Stimulated activated CD8-positive, alpha-beta memory T cell treated with anti-CD3 and anti-CD28 coated beads, Interleukin-4, amount 100 ng/mL, for 24 hours (primary cell): ENCODE measurements around the gene PXMP4.

Experiments
- DNase-seq: peaks from one replicate; pipeline ENCODE4 v3.0.0-alpha.2; 2020; ENCODE audit warnings: low read depth

Gene PXMP4

DNA sequence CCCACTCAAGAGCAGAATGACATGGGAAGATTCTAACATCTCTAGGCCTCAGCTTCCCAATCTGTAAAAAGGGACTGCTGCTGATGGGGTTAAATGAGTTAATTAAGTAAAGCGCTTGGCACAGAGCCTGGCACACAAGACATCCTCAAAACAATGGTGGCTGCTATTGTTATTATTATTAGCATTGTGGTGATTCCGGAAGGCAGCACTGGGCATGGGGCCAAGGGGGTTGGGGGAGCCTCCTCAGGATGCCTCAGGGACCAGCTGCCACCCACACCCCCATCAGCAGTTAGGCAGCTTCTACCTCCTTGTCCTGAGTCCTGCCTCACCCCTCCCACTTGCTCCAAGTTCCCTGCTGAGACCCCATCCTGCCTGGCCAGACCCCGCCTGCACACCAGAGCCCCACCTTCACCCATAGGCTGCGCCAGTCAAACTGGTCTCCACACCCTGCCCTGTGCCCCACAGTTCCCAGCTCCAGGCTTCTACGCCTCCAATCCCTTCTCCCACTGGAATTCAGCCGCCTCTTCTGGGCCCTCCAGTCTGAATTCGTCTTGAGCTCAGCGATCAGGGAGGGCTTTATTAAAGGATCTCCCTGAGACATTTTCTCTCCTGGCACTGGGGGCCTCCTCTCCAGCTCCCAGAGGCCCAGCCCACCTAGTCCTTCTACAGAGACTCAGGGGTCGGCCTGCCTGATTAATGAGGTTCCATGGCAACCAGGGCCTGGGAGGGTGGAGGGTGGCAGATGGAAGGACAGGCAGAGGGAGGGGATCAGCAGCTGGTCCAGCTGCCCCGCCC, 35.4 kb downstream of the PXMP4 start:
- DNase-seq = no peak

DNA sequence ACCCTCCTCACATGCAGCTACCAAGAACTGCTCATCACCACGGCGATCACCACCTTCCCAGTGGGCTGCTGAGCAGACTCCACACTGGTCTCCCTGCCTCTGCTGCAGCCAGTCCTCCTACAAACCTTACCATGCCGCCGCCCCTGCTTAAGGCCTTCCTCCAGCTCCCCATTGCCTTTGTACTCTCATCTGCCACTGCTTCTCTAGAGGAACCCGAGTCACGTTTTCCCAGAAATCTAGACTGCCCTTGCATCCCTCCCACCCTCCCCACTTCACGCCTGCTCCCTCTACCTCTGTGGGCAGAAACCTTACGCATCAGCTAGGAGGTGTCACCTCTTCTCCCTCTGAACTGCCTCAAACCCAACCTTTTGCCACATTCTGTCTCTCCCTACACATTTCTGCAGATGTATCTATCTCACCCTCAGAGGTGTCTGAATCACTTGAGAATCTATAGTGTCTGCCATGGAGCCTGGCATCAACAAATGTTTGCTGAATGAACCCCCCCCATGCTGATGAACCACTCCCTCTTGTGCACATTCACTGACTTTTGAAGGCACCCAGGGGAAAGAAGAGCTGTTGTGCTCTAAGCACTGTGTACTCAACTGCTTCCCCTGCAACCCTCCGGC, 38.3 kb downstream of the PXMP4 start:
- DNase-seq = no peak

DNA sequence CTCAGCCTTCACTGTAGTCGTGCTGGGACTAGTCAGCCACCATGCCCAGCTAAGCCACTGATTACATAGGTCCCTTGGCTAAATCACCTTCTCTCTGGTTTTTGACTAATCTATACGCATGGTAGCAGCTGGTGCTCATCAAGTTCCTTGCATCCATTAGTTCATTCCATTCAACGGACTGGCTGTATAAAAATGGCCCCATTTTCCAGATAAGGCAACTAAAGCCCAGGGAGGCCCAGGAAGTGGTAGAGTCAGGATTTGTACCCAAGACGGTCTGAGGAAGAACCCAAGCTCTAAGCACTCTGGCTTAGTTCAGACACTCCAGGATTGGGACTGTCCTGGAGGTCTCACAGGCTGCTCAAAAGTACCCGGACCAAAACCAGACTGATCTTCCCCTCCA, 38.8 kb downstream of the PXMP4 start:
- DNase-seq = no peak

DNA sequence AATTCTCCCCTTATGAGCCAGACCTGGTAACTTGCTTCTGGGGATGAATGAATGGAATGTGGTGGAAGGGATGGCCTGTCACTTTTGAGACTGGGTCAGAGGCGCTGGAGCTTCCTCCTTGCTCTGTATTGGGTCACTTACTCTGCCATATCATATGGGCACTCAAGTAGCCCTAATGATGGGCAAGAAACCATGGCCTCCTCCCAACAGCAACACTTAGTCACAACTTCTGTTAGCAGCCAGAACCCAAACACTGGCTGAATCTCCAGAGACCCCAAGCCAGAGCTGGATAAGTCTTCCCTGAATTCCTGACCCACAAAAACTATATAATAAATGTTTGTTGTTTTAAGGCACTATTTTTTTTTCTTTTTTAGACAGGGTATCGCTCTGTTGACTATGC, 39.4 kb downstream of the PXMP4 start:
- DNase-seq = no peak

DNA sequence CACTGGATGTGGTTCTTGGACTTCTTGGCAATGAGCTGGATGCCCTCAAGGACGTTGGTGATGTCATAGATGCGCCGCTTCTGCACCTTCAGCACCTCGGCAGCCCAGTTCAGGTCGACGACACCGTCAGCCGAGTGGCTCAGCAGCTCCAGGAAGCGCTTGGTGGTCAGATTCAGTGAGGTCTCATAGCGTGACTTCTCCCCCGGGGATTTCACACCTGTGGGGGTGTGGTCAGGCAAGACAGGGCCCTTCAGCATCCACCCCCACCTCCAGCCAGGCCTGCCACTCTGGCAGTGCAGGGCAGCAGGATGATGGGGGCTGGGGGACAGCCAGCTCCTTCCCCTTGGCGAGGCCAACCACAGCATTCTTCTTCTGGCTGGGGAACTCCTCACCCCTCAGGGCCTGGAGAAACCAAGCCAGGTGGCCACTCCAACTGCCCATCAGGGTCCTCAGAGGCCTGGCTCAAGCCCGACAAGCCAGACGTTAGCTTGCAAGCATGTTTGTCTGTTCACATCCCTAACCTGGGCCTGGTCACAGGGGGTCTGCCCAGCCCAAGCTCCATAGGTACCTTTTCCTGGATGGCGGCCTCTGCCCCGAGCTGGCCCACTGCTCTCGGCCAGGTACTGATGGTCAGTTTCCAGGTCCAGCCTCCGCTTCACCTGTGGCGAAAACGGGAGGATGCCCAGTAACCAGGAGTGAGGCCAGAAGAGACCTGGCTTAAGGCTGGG, 40.2 kb downstream of the PXMP4 start:
- peak; percentile 11 for DNase-seq

DNA sequence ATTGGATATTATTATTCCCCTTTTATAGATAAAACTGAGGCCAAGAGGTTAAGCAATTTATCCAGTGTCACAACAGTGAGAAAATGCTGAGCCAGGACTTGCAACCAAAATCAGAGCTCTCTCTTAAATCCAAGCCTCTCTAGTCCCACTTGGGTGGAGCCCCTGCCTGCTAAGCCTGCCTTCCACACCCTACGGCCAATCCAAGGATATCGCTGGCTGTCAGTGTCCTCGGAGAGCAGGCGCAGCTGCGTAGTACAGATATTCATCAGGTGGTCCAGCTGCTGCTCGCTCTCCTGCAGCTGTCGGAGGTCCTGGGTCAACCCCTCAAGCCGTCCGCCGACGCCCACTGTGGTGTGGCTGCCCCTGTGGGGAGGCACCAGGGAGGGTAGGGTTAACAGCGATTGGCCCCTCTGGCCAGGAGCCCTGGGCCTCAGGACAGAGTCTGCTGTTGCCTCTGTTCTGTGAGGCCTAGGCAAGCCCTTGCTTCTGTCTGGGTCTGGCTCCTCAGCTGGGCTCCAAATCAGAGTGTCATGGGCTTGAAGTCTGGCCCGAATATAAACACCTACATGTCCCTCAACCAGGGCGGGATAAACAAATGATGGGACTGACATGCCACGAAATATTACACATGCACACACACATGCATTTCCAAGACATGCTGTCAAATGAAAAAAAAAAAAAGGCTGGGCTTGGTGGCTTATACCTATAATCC, 42.0 kb downstream of the PXMP4 start:
- DNase-seq = no peak

DNA sequence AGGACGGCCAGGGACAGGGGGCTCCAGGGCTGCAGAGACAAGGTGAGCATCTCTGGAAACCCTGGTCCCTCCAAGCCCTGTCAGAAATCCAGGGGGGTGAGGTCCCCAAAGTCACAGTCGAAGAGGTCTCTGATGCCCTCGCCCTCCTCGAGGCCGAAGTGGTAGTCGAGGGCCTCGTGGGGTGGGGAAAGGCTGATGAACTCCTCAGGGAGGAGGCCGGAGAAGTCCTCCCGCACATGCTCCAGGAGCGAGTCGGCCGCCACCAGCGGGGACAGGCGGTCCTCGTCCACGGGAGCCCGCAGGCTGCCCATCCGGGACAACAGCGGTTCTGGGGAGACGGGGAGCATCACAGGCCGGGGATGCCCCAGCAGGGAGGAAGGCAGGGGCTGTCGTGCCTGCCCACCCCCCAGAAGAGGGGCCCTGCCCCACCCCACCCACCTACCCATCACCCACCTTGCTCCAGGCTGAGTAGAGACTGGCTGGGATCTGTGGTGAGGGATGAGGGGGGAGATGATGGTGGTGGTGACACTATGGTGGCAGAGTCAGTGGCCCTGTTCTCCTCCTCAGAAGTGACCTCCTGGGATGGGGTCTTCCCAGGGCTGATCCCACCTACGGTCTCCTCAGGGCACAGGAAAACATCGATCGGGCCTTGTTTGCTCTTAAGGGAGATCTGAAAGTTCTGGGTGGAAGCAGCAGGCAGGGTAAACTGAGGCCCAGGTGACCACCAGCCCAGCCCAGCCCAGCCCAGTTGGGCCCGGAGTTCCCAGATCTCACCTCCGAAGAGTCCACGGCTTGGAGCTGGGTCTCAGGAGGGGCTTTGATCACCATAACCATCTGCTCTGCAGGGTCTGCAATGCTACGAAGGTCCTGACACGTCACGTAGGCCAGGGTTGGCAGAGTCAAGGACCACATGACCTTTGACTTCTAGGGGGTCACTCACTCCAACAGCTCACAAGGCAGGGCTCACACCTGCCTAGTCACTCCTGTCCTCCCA, 43.2 kb downstream of the PXMP4 start:
- no peak for DNase-seq

DNA sequence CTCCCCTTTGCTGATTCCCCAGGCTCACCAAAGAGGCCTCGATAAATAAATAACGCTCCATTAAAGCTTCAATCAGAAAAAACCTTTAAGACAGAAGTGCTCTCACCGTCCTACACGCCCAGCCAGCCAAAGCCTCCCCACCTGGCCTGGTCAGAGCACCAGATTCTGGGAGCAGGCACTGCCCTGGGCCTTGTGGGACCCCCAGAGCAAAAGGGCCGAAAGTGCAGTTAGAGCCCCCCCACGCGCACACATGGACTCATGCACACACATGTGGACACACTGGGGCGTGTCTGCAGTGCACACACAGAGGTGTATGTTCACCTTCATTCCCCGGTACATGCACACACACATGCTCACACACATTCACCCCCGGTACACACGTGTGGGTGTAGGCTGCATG, 44.0 kb downstream of the PXMP4 start:
- DNase-seq = no peak

DNA sequence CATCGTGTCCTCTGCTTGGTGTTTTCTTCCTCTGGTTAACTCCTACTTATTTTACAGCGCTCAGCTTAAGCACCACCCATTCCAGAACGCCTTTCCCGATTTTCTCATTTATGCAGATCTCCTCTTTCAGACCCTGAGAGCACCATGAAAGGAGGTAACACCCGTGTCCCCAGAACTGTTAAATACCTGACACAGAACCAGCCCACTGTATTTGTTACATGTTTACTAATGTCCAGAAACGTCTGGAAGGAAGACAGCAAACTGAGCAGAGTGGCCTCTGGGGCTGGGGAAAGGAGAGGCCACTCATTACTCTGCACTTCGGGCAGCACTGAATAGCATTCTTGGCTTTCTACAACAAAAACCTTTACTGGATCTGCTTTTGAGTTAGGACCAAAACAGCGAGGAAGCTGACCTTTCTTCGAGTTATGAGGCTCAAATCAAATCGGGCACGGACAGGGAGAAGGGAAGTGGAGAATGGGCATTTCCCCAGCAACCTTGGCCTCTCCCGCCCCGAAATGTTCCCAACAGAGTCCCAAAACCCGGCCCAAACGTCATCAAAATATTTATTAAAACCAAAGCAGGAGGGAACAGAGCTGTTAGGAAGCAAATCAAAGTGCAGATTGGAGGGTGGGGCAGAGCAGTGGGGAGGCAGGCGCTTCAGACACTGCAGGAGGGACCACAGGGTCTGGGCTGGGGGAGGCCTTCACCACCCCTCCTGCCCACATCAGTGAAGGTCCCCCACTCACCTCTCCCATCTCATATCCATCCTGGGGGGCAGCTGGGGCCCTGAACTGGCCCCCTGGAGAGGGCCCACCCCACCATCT, 44.8 kb downstream of the PXMP4 start:
- no peak for DNase-seq

DNA sequence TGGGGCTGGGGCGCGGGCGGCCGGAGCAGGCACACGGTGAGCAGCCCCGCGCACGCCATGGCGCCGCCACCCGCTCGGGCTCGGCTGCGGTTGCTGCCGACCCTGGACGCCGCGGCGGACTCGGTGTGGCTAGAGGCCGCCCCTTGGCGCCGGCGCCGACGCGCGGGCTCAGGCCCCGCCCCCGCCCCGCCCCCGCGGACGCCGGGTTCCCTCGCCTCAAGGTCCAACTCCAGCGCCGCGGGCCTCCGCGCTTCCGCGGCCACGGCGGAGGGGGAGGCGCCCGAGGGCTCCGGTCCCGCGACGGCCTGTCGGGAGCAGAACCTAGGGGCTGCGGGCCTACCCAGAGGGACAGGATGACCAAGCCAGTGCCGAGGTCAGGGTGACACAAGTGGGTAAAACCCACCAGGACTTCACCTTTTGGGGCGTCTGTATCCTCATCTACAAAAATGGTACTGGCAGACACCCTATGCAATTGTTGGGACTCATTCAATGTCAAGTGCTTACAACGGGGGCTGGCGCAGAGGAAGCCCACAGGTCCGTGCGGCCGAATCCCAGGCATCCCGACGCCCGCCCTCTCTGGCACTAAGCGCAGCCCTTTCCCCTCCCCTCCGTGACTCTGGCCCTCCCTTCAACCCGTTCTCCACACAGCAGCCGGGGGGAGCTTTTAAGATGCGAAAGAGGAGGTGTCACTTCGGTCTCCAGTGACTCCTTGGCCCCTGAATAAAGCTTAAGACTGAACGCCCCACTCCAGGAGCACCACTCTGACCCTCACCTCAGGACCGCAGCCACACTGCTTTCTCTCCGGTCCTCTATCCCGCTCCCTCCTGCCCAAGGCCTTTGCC, 45.6 kb downstream of the PXMP4 start, which contains the start of gene NECAB3:
NECAB3 (minus strand) TSS at position 135 of the 842 bp plus-strand sequence; CDS start at position 59, 76 bp downstream.
- DNase-seq = peak; percentile 58

DNA sequence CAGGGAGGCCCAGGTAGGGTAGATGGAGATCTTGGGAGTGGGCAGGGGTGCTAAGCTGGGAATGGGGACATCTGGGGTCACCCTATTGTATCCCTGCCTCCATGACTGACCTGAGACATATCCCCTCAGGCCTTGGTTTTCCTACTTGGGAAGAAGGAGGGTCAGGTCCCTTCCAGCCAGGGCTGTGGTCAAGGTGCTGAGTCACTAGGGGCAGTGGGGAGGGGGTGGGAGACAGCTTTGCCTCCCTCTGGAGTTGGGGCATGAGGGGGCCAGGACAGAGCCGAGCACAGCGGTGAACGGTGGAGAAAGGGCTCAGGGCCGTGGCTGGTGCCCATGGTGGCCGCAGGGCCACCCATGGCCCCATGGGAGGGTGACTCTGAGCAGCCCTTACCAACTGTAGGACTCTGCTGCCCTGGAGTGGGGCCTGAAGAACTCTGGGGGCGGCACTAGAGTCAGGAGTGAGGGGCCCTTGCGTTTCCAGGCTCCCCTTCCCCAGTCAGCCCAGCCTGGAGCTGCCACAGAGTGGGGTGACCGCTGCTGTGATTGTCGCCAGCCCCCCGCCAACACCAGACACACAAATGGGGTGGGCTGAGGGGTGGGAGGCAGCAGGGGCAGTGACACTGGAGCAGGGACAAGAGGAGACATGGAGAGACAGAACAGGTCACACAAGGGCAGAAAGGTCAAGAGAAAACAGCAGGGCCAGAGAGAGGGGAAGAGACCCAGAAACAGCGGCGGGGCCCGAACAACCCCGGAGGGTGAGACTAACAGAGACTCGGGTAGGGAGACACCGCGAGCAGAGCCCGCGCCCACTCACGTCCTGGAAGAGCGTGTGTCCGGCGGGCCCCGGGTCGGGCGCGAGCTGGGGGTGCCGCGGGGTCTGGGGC, 46.5 kb downstream of the PXMP4 start:
- DNase-seq = no peak

DNA sequence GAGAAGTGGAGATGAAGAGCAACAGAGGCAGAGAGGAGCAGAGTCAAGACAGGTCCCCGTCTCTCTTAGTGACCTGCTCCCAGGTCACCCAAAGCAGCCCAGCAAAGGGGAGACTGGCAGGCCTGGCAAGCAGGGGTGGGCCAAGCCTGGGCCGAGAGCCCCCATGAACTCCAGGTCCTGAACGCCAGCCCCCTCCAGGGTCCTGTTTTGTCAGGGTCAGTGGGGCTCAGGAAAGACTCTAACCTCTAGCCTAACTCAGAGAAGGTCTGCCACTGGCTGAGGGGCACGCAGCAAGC, 47.0 kb downstream of the PXMP4 start:
- DNase-seq = no peak

DNA sequence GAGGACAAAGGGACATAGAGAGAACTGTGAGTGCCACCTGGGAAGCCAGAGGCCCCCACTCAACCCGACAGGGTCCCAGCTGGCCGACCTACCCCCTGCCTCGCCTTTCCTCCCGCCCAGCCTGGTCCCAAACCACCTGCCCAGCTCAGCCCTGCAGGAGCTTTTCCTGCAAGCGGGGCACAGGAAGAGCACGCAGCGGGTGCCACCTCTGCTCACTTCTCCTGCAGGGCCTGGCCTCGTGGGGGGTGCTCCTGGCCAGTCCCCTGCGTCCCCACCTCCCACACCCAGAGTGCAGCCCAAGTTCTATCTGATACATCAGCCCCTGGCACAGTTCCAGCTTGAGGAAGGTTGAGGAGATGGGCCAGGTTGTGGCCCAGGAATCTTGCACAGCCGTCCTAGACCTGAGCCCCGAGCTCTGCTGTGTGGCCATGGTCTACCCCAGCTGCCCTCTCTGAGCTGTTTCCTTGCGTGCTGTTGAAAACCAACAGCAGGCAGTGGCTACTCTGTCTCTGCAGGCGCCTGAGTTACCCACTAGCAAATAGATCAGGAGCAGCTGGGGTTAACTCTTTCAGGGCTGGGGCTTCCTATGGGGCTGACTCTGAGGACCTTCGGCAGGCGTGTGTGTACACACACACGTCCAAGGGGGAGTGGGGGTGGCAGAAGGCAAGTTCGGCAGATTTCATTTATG, 47.5 kb downstream of the PXMP4 start:
- DNase-seq = no peak

DNA sequence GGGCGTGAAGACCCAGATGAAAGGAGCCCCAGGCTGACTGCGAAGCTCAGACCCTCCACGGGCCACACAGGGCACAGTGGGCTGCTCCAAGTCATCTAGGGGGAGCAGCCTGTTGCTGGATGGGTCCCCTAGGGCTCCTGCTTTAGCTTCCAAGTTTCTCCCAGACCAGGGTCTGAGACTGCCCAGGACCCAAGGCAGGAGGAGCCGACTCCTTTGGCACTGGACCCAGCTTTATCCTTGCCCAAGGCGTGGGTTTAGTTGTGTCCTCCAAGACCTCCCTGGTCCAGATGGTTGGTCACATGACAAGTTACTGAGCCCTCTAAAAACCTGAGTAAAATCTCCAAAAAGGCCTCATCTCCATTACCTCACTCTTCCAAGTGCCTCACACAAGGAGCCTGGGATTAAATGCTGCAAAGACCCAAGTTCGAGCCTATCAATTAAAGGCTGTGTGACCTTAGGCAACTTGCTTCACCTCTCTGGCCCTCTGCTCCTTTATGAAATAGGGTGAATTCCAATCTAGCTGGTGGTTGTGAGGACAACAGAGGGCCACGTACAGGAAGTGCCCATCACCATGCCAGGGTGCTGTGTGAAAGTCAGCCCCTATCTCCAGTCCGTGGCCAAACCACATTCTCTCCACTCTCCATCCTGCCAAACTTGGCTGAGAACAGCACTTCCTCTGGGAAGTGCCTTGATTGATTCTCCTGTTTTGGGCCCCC, 48.4 kb downstream of the PXMP4 start:
- DNase-seq = no peak

DNA sequence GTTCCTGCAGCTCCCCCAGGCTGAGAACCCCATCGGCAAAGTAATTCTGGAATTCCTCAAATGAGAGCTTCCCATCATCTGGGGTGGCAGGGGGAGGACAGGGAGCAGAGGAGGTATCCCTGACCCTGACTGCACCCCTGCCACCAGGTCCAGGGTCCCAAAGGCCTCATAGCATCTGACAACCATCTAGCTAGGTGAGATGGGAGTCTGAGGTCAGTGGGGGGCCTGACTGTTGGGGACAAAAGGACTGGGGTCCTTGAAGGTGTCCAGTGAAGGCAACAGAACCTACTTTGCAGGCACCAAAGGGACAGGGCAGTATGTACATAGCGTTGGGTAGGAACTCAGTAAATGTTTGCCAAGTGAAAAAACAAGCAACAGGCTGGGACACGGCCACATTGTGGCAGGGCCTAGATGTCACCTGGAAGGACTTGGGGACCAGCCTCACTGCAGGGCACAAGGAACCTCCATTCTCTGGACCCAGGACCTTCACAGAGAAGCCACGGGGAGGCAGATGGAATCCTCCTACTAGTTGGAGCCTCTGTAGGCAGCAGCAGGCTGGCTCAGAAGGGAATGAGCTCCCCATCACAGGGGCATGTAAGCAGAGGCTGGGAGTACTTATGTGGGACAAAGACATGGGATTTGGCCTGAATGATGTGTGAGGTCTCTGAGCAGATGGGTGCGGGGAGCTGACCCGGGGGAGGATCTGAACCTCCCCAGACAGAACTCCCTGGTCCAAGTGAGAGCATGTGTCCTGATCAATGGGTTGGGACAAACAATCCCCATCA, 49.2 kb downstream of the PXMP4 start:
- no peak for DNase-seq

DNA sequence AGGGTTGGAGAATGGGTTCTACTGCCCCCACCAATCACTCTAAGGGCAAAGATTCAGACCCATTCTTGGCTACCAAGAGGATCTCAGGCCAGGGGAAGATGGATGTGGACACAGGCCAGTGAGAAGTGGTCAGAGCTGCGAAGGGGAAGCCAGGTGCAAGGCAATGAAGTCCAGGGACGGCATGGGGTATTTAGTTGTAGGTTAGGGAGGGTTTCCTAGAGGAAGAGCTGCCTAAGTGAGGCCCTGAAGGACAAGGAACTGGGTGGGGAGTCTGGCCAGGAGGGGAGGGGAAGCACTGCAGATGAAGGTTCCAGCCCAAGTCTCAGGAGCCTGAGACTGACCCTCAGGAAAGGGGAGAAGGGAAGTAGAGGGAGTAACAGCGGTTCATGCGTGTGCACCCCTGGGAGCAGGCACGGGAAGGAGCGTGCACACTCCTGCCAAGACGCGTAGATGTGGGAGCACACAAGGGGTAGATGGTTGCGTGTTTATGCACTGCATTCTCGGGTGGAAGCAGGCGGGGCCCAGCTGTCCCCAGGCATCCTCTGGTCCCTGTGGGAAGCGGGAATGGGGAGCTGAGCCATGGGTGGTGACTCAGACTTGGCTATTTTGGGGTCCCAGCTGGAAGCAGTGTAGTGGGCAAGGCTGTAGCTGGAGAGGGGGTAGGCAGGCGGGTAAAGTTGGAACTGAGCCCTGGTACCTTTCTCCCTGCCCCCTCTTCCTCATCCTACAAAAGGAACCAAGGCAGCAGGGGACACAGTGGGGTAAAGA, 50.1 kb downstream of the PXMP4 start:
- DNase-seq = no peak
